A549 (cell line): Measurements from ENCODE around the gene LRIT3. TPM values are rescaled to one million over a fixed set of nuclear protein-coding genes. Genes with fewer than 3 reads are reported as not detected.

Source experiments
- ATAC-seq, 2 experiments: fragments of 200-7000 bp in 1 of 2; fragments of >200 bp in 1 of 2; cut with Nextera tagmentation in 1 of 2; cut with Tn5 transposase in 1 of 2; 3 replicates each; pipeline versions ENCODE4 v1.8.0 to v1.9.1; 2018 to 2020; ENCODE audit warnings: mild to moderate bottlenecking in 1 of 2, moderate library complexity in 1 of 2
- CTCF ChIA-PET: fragments of 300-600 bp; sonication (Branson Sonifier 250); formaldehyde crosslinking; extraction: SDS; loops from one replicate; lab custom pipeline; 2021; ENCODE audit warnings: antibody characterized with exemption, inconsistent platforms; lab: Yijun Ruan, JAX
- POLR2A ChIA-PET: fragments of 350-600 bp; formaldehyde crosslinking; extraction: SDS; loops from one replicate; lab custom pipeline; 2021; ENCODE audit warnings: antibody characterized with exemption, inconsistent platforms; lab: Yijun Ruan, JAX
- DNase-seq, 2 experiments: peaks; one replicate each; pipeline versions ENCODE4 v3.0.0 to v3.0.0-alpha.2; 2011 to 2016; ENCODE audit warnings: low read depth in 1 of 2, low spot score in 1 of 2
- FAIRE-seq: peaks from 2 replicates; lab custom pipeline; 2011; peaks lifted over from hg19 to GRCh38; lab: Jason Lieb, UNC
- H3K27ac ChIP-seq, 2 experiments: fragments of >200 bp; sonication (Bioruptor Twin); formaldehyde crosslinking; 3 replicates each; pipeline ENCODE4 v1.5.1; 2016 to 2017
- H3K4me1 ChIP-seq: fragments of >200 bp; sonication (Bioruptor Twin); formaldehyde crosslinking; 3 replicates; pipeline ENCODE4 v1.6.1; 2016
- H3K4me2 ChIP-seq: fragments of >200 bp; sonication (Bioruptor Twin); formaldehyde crosslinking; 3 replicates; pipeline ENCODE4 v1.6.1; 2016
- H3K4me3 ChIP-seq: fragments of >200 bp; sonication (Bioruptor Twin); formaldehyde crosslinking; 3 replicates; pipeline ENCODE4 v1.5.1; 2016
- H3K9me3 ChIP-seq: fragments of >200 bp; sonication (Bioruptor Twin); formaldehyde crosslinking; 3 replicates; pipeline ENCODE4 v1.6.1; 2016
- CHD4 ChIP-seq: fragments of 200-600 bp; sonication (generic); IDR thresholded peaks from 2 replicates; pipeline ENCODE4 v1.6.1; 2016; ENCODE audit warnings: antibody characterized with exemption, mild to moderate bottlenecking, borderline replicate concordance
- EHF ChIP-seq: fragments of 250-450 bp; sonication (Bioruptor Pico); IDR thresholded peaks from 2 replicates; pipeline ENCODE4 v1.5.0; 2020; ENCODE audit warnings: mild to moderate bottlenecking
- EP300 ChIP-seq, 2 experiments: fragments of >200 bp; sonication (Bioruptor Twin); formaldehyde crosslinking; IDR thresholded peaks; 2 replicates in 1 of 2; 3 replicates in 1 of 2; pipeline ENCODE4 v1.6.1; 2016 to 2017
- ESRRA ChIP-seq: fragments of 150-350 bp; IDR thresholded peaks from 2 replicates; pipeline ENCODE4 v1.6.1; 2014; ENCODE audit warnings: mild to moderate bottlenecking, low read length, borderline replicate concordance
- FOSL2 ChIP-seq, 2 experiments: fragments of 450-650 bp in 1 of 2; fragments of >200 bp in 1 of 2; sonication (Bioruptor Twin) in 1 of 2; formaldehyde crosslinking; IDR thresholded peaks; 2 replicates each; pipeline versions ENCODE4 v1.5.0 to v1.6.1; 2016 to 2020; ENCODE audit warnings: mild to moderate bottlenecking in 1 of 2, moderate library complexity in 1 of 2
- FOXS1 ChIP-seq: fragments of 250-450 bp; sonication (Bioruptor Pico); IDR thresholded peaks from 2 replicates; pipeline ENCODE4 v1.5.0; 2020; ENCODE audit warnings: mild to moderate bottlenecking, moderate library complexity
- HEYL ChIP-seq: fragments of 250-450 bp; sonication (Bioruptor Pico); IDR thresholded peaks from 2 replicates; pipeline ENCODE4 v1.8.0; 2021; ENCODE audit warnings: mild to moderate bottlenecking, moderate library complexity
- HOXA7 ChIP-seq: fragments of 250-450 bp; sonication (Bioruptor Pico); IDR thresholded peaks from 2 replicates; pipeline ENCODE4 v1.5.0; 2020; ENCODE audit warnings: mild to moderate bottlenecking, moderate library complexity
- HOXB13 ChIP-seq: fragments of 250-450 bp; sonication (Bioruptor Pico); IDR thresholded peaks from 2 replicates; pipeline ENCODE4 v1.5.0; 2020; ENCODE audit warnings: low read depth, mild to moderate bottlenecking, moderate library complexity
- JUNB ChIP-seq: fragments of >200 bp; sonication (Bioruptor Twin); formaldehyde crosslinking; IDR thresholded peaks from 2 replicates; pipeline ENCODE4 v1.6.1; 2016
- MYC ChIP-seq: IDR thresholded peaks from 2 replicates; pipeline ENCODE4 v1.6.1; 2012; ENCODE audit warnings: mild to moderate bottlenecking, inconsistent platforms, low read length, improper control_type of control experiment, borderline replicate concordance
- NFE2L2 ChIP-seq: fragments of 150-350 bp; conservative IDR thresholded peaks from 2 replicates; pipeline ENCODE4 v1.6.1; 2014; ENCODE audit warnings: low read length
- POLR2A ChIP-seq: IDR thresholded peaks from 2 replicates; pipeline ENCODE4 v1.6.1; 2012; ENCODE audit warnings: mild to moderate bottlenecking, low read length
- POLR2AphosphoS2 ChIP-seq: conservative IDR thresholded peaks from 2 replicates; pipeline ENCODE4 v1.6.1; 2012; ENCODE audit warnings: low read length, improper control_type of control experiment, inconsistent platforms
- RARB ChIP-seq: fragments of 250-450 bp; sonication (Bioruptor Pico); IDR thresholded peaks from 2 replicates; pipeline ENCODE4 v1.8.0; 2021; ENCODE audit warnings: mild to moderate bottlenecking, moderate library complexity
- SREBF2 ChIP-seq: fragments of 450-650 bp; IDR thresholded peaks from 2 replicates; pipeline ENCODE4 v1.6.1; 2014; ENCODE audit warnings: mild to moderate bottlenecking, moderate library complexity
- TFCP2L1 ChIP-seq: fragments of 250-450 bp; sonication (Bioruptor Pico); IDR thresholded peaks from 2 replicates; pipeline ENCODE4 v1.5.0; 2021; ENCODE audit warnings: mild to moderate bottlenecking
- WGBS: methylation state at CpG from one replicate; pipeline ENCODE4 v1.1.6; 2017; ENCODE audit errors: missing lambda C conversion rate; 5-methylcytosine and 5-hydroxymethylcytosine counted together
- polyA plus RNA-seq, 4 experiments: library from polyadenylated mRNA; depleted of rRNA in 3 of 4; stranded (reverse); fragments of >200 nt; fragmentation: RNase III in 1 of 4; extraction: RNeasy Plus Mini Kit Qiagen cat#74134 plus additional on column Dnase treatment in 1 of 4; gene quantifications; 2 replicates in 3 of 4; 3 replicates in 1 of 4; pipeline ENCODE4 v1.2.3, GENCODE V29; 2011 to 2017
- TF ChIP-seq, protein P1 (sequence below): IDR thresholded peaks from 2 replicates; pipeline ENCODE4 v1.6.1; 2012
- TF ChIP-seq, protein P2 (sequence below): fragments of >200 bp; sonication (Bioruptor Twin); formaldehyde crosslinking; IDR thresholded peaks from 2 replicates; pipeline ENCODE4 v1.6.1; 2016
- TF ChIP-seq, protein P3 (sequence below): IDR thresholded peaks from 2 replicates; pipeline ENCODE4 v1.6.1; 2012; ENCODE audit warnings: low read depth, borderline replicate concordance
- TF ChIP-seq, protein P4 (sequence below): fragments of 450-650 bp; IDR thresholded peaks from 2 replicates; pipeline ENCODE4 v1.6.1; 2014; ENCODE audit warnings: antibody characterized with exemption

The LRIT3 gene
- polyA plus RNA-seq, 2 of the 4 experiments (the other 2 are of a cell fraction): 0.06 TPM

DNA sequence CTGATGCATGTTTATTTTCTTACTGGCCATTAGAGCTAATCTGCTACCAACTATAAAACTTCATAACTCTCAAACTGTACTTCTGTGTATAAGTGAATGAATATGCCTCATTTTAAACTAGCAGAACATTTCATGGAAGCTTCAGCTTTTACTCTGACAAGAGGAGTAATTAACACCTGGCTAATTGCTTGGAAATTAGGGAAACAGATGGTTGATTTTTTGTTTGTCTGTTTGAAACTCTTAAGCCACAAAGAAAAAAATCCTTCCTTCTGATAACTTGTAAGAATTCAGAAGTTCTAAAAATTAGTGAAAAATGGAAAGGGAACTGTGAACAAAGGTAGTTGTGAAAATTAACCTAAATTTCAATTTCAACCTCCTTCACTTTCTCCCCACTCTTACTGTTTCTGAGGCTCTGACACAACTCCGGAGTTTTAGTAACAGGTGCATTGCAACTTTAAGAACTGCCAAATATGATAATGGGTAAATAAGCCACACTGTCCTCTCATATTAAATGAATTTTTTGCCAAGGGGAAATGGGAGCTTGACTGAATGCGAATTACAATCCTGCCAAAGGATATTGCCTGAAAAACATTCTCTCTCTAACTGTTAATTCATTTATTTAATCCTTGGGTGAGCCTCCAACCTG is 65.8 kb downstream of the LRIT3 start:
- FAIRE-seq (no peak), DNase-seq (no peak), ATAC-seq (no peak)
- ChIA-PET CTCF (interaction anchor here (1.1 kb wide), 1 partner anchor 88 kb away, joined by 3 read pairs; no protein-coding TSS in a partner anchor), POLR2A (interaction anchor here (1.1 kb wide), 1 partner anchor 7 kb away, joined by 3 read pairs; no protein-coding TSS in a partner anchor)
- Histone ChIP-seq H3K9me3 (no peaks in the 10 kb centered on the region), H3K4me2 (no peak overlapping the region), H3K4me1 (0 out of 3 replicates have a peak, but pooled peaks cover 6% of the 10 kb centered on the region), H3K27ac (no peak overlapping the region; a peak in 1 of 6 replicates)
- no peak for TF ChIP-seq MYC
- TF ChIP-seq SREBF2: no peak
- TF ChIP-seq ESRRA: no peak
- no peak for TF ChIP-seq POLR2AphosphoS2
- TF ChIP-seq, protein P1, sequence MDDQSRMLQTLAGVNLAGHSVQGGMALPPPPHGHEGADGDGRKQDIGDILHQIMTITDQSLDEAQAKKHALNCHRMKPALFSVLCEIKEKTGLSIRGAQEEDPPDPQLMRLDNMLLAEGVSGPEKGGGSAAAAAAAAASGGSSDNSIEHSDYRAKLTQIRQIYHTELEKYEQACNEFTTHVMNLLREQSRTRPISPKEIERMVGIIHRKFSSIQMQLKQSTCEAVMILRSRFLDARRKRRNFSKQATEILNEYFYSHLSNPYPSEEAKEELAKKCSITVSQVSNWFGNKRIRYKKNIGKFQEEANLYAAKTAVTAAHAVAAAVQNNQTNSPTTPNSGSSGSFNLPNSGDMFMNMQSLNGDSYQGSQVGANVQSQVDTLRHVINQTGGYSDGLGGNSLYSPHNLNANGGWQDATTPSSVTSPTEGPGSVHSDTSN: no peak
- no peak for TF ChIP-seq POLR2A
- TF ChIP-seq HOXA7: no peak
- no peak for TF ChIP-seq HEYL (CRISPR knock-in tag)
- no peak for TF ChIP-seq RARB (CRISPR knock-in tag)
- TF ChIP-seq, protein P2, sequence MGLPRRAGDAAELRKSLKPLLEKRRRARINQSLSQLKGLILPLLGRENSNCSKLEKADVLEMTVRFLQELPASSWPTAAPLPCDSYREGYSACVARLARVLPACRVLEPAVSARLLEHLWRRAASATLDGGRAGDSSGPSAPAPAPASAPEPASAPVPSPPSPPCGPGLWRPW: no peak
- no peak for TF ChIP-seq FOXS1 (CRISPR knock-in tag)
- no peak for TF ChIP-seq EHF (CRISPR knock-in tag)
- TF ChIP-seq JUNB: no peak
- TF ChIP-seq, all 56 proteins: peak for 0
- no peak overlapping the region for H3K4me3 ChIP-seq
- 78% methylated on average over 2 of the region's 2 CpGs for WGBS

DNA sequence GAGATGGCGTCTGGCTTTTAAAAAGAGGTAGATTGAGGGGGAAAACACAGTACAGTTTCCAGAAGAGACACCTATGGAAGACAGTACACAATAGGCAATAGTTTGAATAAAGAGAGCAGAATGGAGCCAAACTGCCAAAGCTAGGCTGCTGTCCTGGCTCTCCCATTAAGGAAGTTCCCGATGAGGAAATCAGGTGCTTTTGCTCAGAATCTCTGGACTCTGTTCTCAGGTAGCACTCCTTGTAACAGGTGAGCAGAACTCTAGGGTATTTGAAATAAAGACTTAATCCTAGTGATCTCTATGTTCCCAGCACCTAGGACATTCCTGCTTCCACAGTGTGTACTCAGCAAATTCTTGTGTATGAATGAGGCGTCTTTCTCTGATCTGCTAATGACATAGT is 66.4 kb downstream of the LRIT3 start:
- Histone ChIP-seq H3K9me3 (no peaks in the 10 kb centered on the region), H3K4me3 (no peak overlapping the region), H3K4me1 (0 out of 3 replicates have a peak, but pooled peaks cover 6% of the 10 kb centered on the region), H3K27ac (no peak overlapping the region), H3K4me2 (no peak overlapping the region)
- DNase-seq (no peak), FAIRE-seq (no peak), ATAC-seq (no peak)
- ChIA-PET POLR2A (no interaction called here), CTCF (interaction anchor here (1.1 kb wide), 1 partner anchor 88 kb away, joined by 3 read pairs; no protein-coding TSS in a partner anchor)
- WGBS: 66% methylated on average over 3 of the region's 3 CpGs
- TF ChIP-seq, protein P3, sequence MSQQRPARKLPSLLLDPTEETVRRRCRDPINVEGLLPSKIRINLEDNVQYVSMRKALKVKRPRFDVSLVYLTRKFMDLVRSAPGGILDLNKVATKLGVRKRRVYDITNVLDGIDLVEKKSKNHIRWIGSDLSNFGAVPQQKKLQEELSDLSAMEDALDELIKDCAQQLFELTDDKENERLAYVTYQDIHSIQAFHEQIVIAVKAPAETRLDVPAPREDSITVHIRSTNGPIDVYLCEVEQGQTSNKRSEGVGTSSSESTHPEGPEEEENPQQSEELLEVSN: no peak

DNA sequence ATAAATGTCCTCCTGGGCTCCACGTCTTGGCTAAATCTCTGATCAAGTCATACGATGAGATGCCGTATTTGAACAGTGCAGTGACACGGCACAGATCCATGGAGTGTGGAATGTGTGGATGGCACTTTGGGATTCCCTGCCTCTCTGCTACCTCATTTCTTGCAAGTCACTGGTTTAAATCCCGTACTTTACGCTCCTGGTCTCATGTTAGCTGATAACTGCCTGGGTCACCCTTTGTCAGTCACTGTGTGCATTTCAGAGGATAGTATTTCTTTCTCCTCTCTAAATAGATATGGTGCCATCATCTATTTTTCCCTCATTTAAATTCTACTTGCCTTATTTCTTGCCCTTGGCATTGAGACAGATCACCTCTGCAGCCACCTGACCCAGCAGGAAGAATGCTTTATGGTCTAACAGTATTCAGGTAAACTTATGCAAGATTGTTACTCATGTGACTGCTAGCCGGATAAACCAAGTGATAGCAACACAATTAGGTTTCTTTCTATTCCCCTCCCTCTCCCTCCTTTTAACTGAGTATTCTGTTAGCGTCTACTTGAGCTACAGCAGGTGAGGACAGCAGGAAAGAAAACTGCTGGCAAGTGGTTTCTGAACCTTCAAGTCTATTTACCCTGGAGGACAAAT is 67.6 kb downstream of the LRIT3 start:
- POLR2A ChIA-PET: no interaction called here
- TF ChIP-seq, protein P2: no peak
- TF ChIP-seq NFE2L2: no peak
- TF ChIP-seq HOXA7: no peak
- TF ChIP-seq, protein P4, sequence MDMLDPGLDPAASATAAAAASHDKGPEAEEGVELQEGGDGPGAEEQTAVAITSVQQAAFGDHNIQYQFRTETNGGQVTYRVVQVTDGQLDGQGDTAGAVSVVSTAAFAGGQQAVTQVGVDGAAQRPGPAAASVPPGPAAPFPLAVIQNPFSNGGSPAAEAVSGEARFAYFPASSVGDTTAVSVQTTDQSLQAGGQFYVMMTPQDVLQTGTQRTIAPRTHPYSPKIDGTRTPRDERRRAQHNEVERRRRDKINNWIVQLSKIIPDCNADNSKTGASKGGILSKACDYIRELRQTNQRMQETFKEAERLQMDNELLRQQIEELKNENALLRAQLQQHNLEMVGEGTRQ: no peak
- TF ChIP-seq HOXB13: no peak
- TF ChIP-seq, protein P1: no peak
- TF ChIP-seq EP300 (IDR thresholded peaks at IDR 0.05): no peak
- no peak for TF ChIP-seq TFCP2L1 (CRISPR knock-in tag)
- TF ChIP-seq CHD4: no peak
- no peak for TF ChIP-seq FOSL2 (IDR thresholded peaks at IDR 0.05)
- no peak for TF ChIP-seq FOSL2 (CRISPR knock-in tag; IDR thresholded peaks at IDR 0.05)
- FAIRE-seq (no peak), ATAC-seq (no peak), DNase-seq (no peak)
- WGBS: 79% methylated on average over 8 of the region's 8 CpGs
- H3K4me2 ChIP-seq: no peak overlapping the region
- no peak overlapping the region for H3K4me3 ChIP-seq
- 0 out of 3 replicates have a peak, but pooled peaks cover 6% of the 10 kb centered on the region for H3K4me1 ChIP-seq
- CTCF ChIA-PET: no interaction called here
- no peaks in the 10 kb centered on the region for H3K9me3 ChIP-seq
- H3K27ac ChIP-seq: no peak overlapping the region
